Neural progenitor cell (in vitro differentiated cells): ENCODE measurements around the gene CALU.

Source experiments
- EZH2 ChIP-seq: fragments of 200-600 bp; sonication (generic); IDR thresholded peaks from 2 replicates; pipeline ENCODE4 v1.6.1; 2017; ENCODE audit warnings: antibody characterized with exemption, mild to moderate bottlenecking, moderate library complexity
- EZH2phosphoT487 ChIP-seq: fragments of 200-600 bp; sonication (generic); IDR thresholded peaks from 2 replicates; pipeline ENCODE4 v1.6.1; 2017; ENCODE audit warnings: antibody characterized with exemption
- TF ChIP-seq, protein P1 (sequence below): fragments of 200-600 bp; sonication (generic); IDR thresholded peaks from 2 replicates; pipeline ENCODE4 v1.5.1; 2017; ENCODE audit warnings: antibody characterized with exemption, mild to moderate bottlenecking

DNA sequence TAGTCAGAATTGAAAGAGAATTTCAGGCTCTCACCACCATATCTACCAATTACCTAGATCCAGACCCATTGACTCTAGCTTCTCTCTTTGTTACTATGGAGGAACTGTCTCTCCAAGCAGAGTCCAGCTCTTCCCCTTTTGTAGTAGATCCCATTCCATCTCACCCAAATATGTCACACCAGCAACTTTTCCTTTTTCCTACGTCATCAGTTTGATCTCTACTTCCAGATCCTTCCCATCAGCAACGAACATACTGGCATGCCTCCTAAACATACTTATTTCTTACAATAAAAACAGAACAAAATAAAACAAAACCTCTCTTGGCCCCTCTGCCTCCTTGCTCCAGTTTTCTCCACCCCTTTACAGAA lies 5.9 kb upstream of the CALU start:
- TF ChIP-seq, protein P1, sequence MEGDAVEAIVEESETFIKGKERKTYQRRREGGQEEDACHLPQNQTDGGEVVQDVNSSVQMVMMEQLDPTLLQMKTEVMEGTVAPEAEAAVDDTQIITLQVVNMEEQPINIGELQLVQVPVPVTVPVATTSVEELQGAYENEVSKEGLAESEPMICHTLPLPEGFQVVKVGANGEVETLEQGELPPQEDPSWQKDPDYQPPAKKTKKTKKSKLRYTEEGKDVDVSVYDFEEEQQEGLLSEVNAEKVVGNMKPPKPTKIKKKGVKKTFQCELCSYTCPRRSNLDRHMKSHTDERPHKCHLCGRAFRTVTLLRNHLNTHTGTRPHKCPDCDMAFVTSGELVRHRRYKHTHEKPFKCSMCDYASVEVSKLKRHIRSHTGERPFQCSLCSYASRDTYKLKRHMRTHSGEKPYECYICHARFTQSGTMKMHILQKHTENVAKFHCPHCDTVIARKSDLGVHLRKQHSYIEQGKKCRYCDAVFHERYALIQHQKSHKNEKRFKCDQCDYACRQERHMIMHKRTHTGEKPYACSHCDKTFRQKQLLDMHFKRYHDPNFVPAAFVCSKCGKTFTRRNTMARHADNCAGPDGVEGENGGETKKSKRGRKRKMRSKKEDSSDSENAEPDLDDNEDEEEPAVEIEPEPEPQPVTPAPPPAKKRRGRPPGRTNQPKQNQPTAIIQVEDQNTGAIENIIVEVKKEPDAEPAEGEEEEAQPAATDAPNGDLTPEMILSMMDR, result no peak
- TF ChIP-seq EZH2 (no peak), EZH2phosphoT487 (no peak)
